Activated CD4-positive, alpha-beta T cell treated with anti-CD3 and anti-CD28 coated beads, Interleukin-2, amount 10 ng/mL, durations not matched to agents 24 days and 14 days (primary cell): Measurements from ENCODE around the gene CHKB. TPM values are rescaled to one million over a fixed set of nuclear protein-coding genes. Genes with fewer than 3 reads are reported as not detected.
"Not testable (repeated sequence)": the region's sequence is repeated elsewhere in the genome, so short reads cannot be mapped to it uniquely, and the experiment has no call there.

Experiments
- DNase-seq: peaks from one replicate; pipeline ENCODE4 v3.0.0; 2022
- H3K27ac Mint-ChIP-seq: one replicate; pipeline ENCODE4 v1.8.0; 2022; ENCODE audit warnings: mild to moderate bottlenecking, mixed read lengths
- H3K27me3 Mint-ChIP-seq: one replicate; pipeline ENCODE4 v1.8.0; 2022; ENCODE audit warnings: mixed read lengths
- H3K36me3 Mint-ChIP-seq: one replicate; pipeline ENCODE4 v1.8.0; 2022; ENCODE audit warnings: low read depth, mild to moderate bottlenecking, mixed read lengths
- H3K4me1 Mint-ChIP-seq: one replicate; pipeline ENCODE4 v1.8.0; 2021; ENCODE audit warnings: mixed read lengths
- H3K4me3 Mint-ChIP-seq: one replicate; pipeline ENCODE4 v1.8.0; 2022; ENCODE audit warnings: mild to moderate bottlenecking, moderate library complexity, mixed read lengths
- H3K9me3 Mint-ChIP-seq: one replicate; pipeline ENCODE4 v1.8.0; 2021; ENCODE audit warnings: mixed read lengths
- intact Hi-C: fragments of 100-400 bp; cut with micrococcal nuclease; formaldehyde crosslinking; loops from one replicate; pipeline ENCODE4 v1.15.1; 2023
- total RNA-seq: library from RNA; stranded (reverse); gene quantifications from 2 replicates; pipeline ENCODE4 v1.2.3, GENCODE V29; 2022

Gene CHKB
- total RNA-seq, 1 donor from 2014 or later, result 84.7 TPM

GRCh38 chr22:50533856-50534711 is 48.6 kb downstream of the CHKB start:
- DNase-seq, result peak; percentile 68
- Mint-ChIP-seq H3K4me1 (peaks cover 44% of the 10 kb centered on the region), H3K27ac (peak overlapping the region; percentile 100), H3K4me3 (peak overlapping the region; percentile 96)
- intact Hi-C loops, H3K9me3 Mint-ChIP-seq, H3K36me3 Mint-ChIP-seq, H3K27me3 Mint-ChIP-seq: not testable (repeated sequence)

- H3K4me1 Mint-ChIP-seq, result peaks cover 48% of the 10 kb centered on the region
- no peaks in the 10 kb centered on the region for H3K9me3 Mint-ChIP-seq
- H3K4me3 Mint-ChIP-seq, result peak overlapping the region; percentile 96
- no peaks in the 10 kb centered on the region for H3K27me3 Mint-ChIP-seq
- H3K36me3 Mint-ChIP-seq, result peaks cover 11% of the 10 kb centered on the region
- peak overlapping the region; percentile 100 for H3K27ac Mint-ChIP-seq
- DNase-seq, result no peak
- intact Hi-C loops, result no loop called here
These were observed 49.5 kb downstream of the CHKB start for GRCh38 chr22:50532824-50533796.

GRCh38 chr22:50531962-50532674 is 50.5 kb downstream of the CHKB start:
- Mint-ChIP-seq H3K4me1 (peaks cover 49% of the 10 kb centered on the region), H3K9me3 (no peaks in the 10 kb centered on the region), H3K36me3 (peaks cover 19% of the 10 kb centered on the region), H3K27ac (peak overlapping the region; percentile 100), H3K4me3 (peak overlapping the region; percentile 96), H3K27me3 (no peaks in the 10 kb centered on the region)
- DNase-seq, result no peak
- intact Hi-C loops, result loop anchor here (1.0 to 2.0 kb wide), 6 partner anchors 7 to 89 kb away; partner anchors contain the start of genes CHKB, KLHDC7B, NCAPH2 and SYCE3

GRCh38 chr22:50531546-50531961 is 51.1 kb downstream of the CHKB start:
- intact Hi-C loops, result loop anchor here (1.0 to 2.0 kb wide), 6 partner anchors 8 to 90 kb away; partner anchors contain the start of genes CHKB, KLHDC7B, NCAPH2 and SYCE3
- H3K27me3 Mint-ChIP-seq, result no peaks in the 10 kb centered on the region
- H3K36me3 Mint-ChIP-seq, result peaks cover 19% of the 10 kb centered on the region
- peak overlapping the region; percentile 96 for H3K4me3 Mint-ChIP-seq
- no peaks in the 10 kb centered on the region for H3K9me3 Mint-ChIP-seq
- H3K4me1 Mint-ChIP-seq, result peaks cover 50% of the 10 kb centered on the region
- peak overlapping the region; percentile 100 for H3K27ac Mint-ChIP-seq
- DNase-seq, result peak; percentile 94

GRCh38 chr22:50530877-50531545 is 51.6 kb downstream of the CHKB start:
- peaks cover 47% of the 10 kb centered on the region for H3K4me1 Mint-ChIP-seq
- peak; percentile 96 for DNase-seq
- H3K9me3 Mint-ChIP-seq, result no peaks in the 10 kb centered on the region
- peak overlapping the region; percentile 100 for H3K27ac Mint-ChIP-seq
- H3K4me3 Mint-ChIP-seq, result peak overlapping the region; percentile 96
- peaks cover 19% of the 10 kb centered on the region for H3K36me3 Mint-ChIP-seq
- no peaks in the 10 kb centered on the region for H3K27me3 Mint-ChIP-seq
- intact Hi-C loops, result loop anchor here (1.0 to 2.0 kb wide), 6 partner anchors 8 to 90 kb away; partner anchors contain the start of genes CHKB, KLHDC7B, NCAPH2 and SYCE3

- peak overlapping the region; percentile 96 for H3K4me3 Mint-ChIP-seq
- intact Hi-C loops, result loop anchor here (2.0 kb wide), 3 partner anchors 14 to 52 kb away; partner anchors contain the start of genes CHKB, KLHDC7B and SYCE3
- peak overlapping the region; percentile 100 for H3K27ac Mint-ChIP-seq
- DNase-seq, result no peak
- H3K36me3 Mint-ChIP-seq, result peaks cover 19% of the 10 kb centered on the region
- H3K4me1 Mint-ChIP-seq, result peaks cover 47% of the 10 kb centered on the region
- no peaks in the 10 kb centered on the region for H3K9me3 Mint-ChIP-seq
- no peaks in the 10 kb centered on the region for H3K27me3 Mint-ChIP-seq
These were observed 52.1 kb downstream of the CHKB start for GRCh38 chr22:50530580-50530876.

- H3K36me3 Mint-ChIP-seq, result peaks cover 19% of the 10 kb centered on the region
- no peaks in the 10 kb centered on the region for H3K27me3 Mint-ChIP-seq
- intact Hi-C loops, result loop anchor here (2.0 to 5.0 kb wide), 5 partner anchors 15 to 568 kb away; partner anchors contain the start of genes CHKB, KLHDC7B, PIM3 and SYCE3
- peaks cover 45% of the 10 kb centered on the region for H3K4me1 Mint-ChIP-seq
- H3K4me3 Mint-ChIP-seq, result peak within 1 kb of the TSS; percentile 96
- peak within 1 kb of the TSS; percentile 100 for H3K27ac Mint-ChIP-seq
- H3K9me3 Mint-ChIP-seq, result no peaks in the 10 kb centered on the region
- peak; percentile 96 for DNase-seq
These were observed 52.6 kb downstream of the CHKB start, which contains the start of gene TYMP for GRCh38 chr22:50529897-50530579. TYMP (minus strand) TSS chr22:50530012; CDS start chr22:50529709, 303 bp downstream.

GRCh38 chr22:50529416-50529896 is 53.2 kb downstream of the CHKB start:
- peaks cover 25% of the 10 kb centered on the region for H3K36me3 Mint-ChIP-seq
- no peaks in the 10 kb centered on the region for H3K9me3 Mint-ChIP-seq
- peak overlapping the region; percentile 60 for H3K27ac Mint-ChIP-seq
- peaks cover 47% of the 10 kb centered on the region for H3K4me1 Mint-ChIP-seq
- intact Hi-C loops, result loop anchor here (5.0 kb wide), 2 partner anchors 57 to 567 kb away; partner anchors contain the start of gene PIM3
- H3K27me3 Mint-ChIP-seq, result no peaks in the 10 kb centered on the region
- H3K4me3 Mint-ChIP-seq, result peak overlapping the region; percentile 90
- DNase-seq, result no peak

Other genes starting within 250 kb of the CHKB start
- gene PPP6R2, start 239.5 kb downstream of the CHKB start, total RNA-seq, result 44.0 and 44.1 TPM in 2 replicates
- gene SBF1, start 107.8 kb downstream of the CHKB start, total RNA-seq, result 108 and 115 TPM in 2 replicates
- gene ADM2, start 101.3 kb downstream of the CHKB start, total RNA-seq, result 3.0 and 3.2 TPM in 2 replicates
- 0.21 and 0.40 TPM in 2 replicates for gene MIOX, start 96.0 kb downstream of the CHKB start, total RNA-seq
- 78.4 and 79.2 TPM in 2 replicates for gene LMF2, start 75.1 kb downstream of the CHKB start, total RNA-seq
- 131 and 133 TPM in 2 replicates for gene NCAPH2, start 74.6 kb downstream of the CHKB start, total RNA-seq
- gene SCO2, start 57.3 kb downstream of the CHKB start, total RNA-seq, result 5.3 and 11.2 TPM in 2 replicates
- gene TYMP, start 52.8 kb downstream of the CHKB start, total RNA-seq, result 62.1 and 63.0 TPM in 2 replicates
- 5.3 and 6.8 TPM in 2 replicates for gene KLHDC7B, start 37.0 kb downstream of the CHKB start, total RNA-seq
- gene SYCE3, start 19.9 kb downstream of the CHKB start, total RNA-seq, result 0.69 TPM in 1 of 2 replicates, not detected in the other
- gene CPT1B, start 4.4 kb downstream of the CHKB start, total RNA-seq, result 63.1 and 71.5 TPM in 2 replicates
- gene MAPK8IP2, start 17.9 kb upstream of the CHKB start, total RNA-seq, result 0.19 TPM in 2 replicates
- 20.6 and 22.1 TPM in 2 replicates for gene ARSA, start 45.3 kb upstream of the CHKB start, total RNA-seq
- 0.17 and 0.21 TPM in 2 replicates for gene SHANK3, start 90.0 kb upstream of the CHKB start, total RNA-seq
- gene ACR, start 155.4 kb upstream of the CHKB start, total RNA-seq, result not detected in 2 replicates
- 37.7 and 40.3 TPM in 2 replicates for gene RABL2B, start 200.8 kb upstream of the CHKB start, total RNA-seq